H1 (cell line): ENCODE measurements around the gene PAQR9. TPM values are rescaled to one million over a fixed set of nuclear protein-coding genes. Genes with fewer than 3 reads are reported as not detected.

Experiments
- FOSL1 ChIP-seq: IDR thresholded peaks from 2 replicates; pipeline ENCODE4 v1.6.1; 2011; ENCODE audit warnings: mild to moderate bottlenecking, low read depth, low read length, moderate library complexity; ENCODE audit not compliant: insufficient read depth
- RAD21 ChIP-seq, 2 experiments: IDR thresholded peaks in 1 of 2; conservative IDR thresholded peaks in 1 of 2; 2 replicates each; pipeline ENCODE4 v1.6.1; 2011; ENCODE audit warnings: low read depth in 2 of 2, low read length in 2 of 2, improper control_type of control experiment in 1 of 2, inconsistent platforms in 1 of 2, mild to moderate bottlenecking in 1 of 2, moderate library complexity in 1 of 2
- RNF2 ChIP-seq: fragments of 200-900, 300-1000 bp; sonication (generic); IDR thresholded peaks from 2 replicates; pipeline ENCODE4 v1.7.1; 2016; ENCODE audit warnings: borderline replicate concordance, low read depth, mild to moderate bottlenecking, antibody characterized with exemption, low read length; ENCODE audit not compliant: poor library complexity, severe bottlenecking; ENCODE audit errors: missing control alignments
- TEAD4 ChIP-seq: IDR thresholded peaks from 2 replicates; pipeline ENCODE4 v1.6.1; 2012; ENCODE audit warnings: low read depth, low read length, inconsistent platforms, mixed read lengths
- polyA plus RNA-seq, 7 experiments: library from polyadenylated mRNA; depleted of rRNA in 3 of 7; stranded (reverse) in 5 of 7; unstranded in 2 of 7; fragments of >200 nt in 5 of 7; fragments of 200-250 nt in 2 of 7; gene quantifications; 1 replicate in 5 of 7; 2 replicates in 1 of 7; 4 replicates in 1 of 7; pipeline versions ENCODE4 v1.2.1 to v1.2.3, GENCODE V29; 2011 to 2013; ENCODE audit warnings: missing spikeins in 2 of 7, mixed read lengths in 2 of 7
- total RNA-seq: library from RNA; stranded (reverse); fragmentation: NEBNext Ultra II Directional; extraction: Animal tissue kit (Norgen Biotek cat#: 25700); gene quantifications from 2 replicates; pipeline ENCODE4 v1.2.1, GENCODE V29; 2021
- TF ChIP-seq, protein P1 (sequence below): IDR thresholded peaks from 2 replicates; pipeline ENCODE4 v1.6.1; 2012; ENCODE audit warnings: inconsistent platforms

PAQR9 gene
- total and polyA plus RNA-seq, 2 of the 8 experiments (the other 6 are each of a cell fraction or from before 2014, with no cell fraction given), result 2.6 to 5.2 TPM

DNA sequence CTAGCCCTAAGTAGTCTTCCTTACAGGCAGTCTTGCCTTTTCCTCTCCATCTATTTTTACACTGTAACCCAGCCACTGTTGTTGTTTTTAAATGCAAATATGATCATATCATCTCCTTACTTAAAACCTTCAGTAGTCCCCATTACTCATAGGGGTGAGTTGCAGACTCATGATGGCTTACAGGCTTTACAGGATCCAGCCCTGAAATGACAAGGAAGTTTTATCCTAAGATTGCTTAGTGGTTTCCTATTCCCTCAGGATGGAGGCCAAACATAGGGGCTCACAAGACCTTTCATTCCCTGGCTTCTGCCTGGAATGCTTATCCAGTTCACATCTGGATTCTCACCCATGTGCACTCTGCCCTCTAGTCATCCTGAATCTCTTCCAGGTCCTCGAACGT is 46.9 kb downstream of the PAQR9 start (continued):
- no peak for TF ChIP-seq FOSL1
- no peak for TF ChIP-seq RAD21 (IDR thresholded peaks at IDR 0.05 in 1 of 2, conservative IDR thresholded peaks at IDR 0.05 in 1 of 2; ENCODE audit: low read depth in 2 of 2, low read length in 2 of 2)
- no peak for TF ChIP-seq TEAD4
- TF ChIP-seq, protein P1, sequence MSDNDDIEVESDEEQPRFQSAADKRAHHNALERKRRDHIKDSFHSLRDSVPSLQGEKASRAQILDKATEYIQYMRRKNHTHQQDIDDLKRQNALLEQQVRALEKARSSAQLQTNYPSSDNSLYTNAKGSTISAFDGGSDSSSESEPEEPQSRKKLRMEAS, result no peak
- no peak for TF ChIP-seq RNF2
- TF ChIP-seq, all 59 proteins: peak for 0
